B cell (primary cell): ENCODE measurements around the gene BCAS4. TPM values are rescaled to one million over a fixed set of nuclear protein-coding genes. Genes with fewer than 3 reads are reported as not detected.

Source experiments
- ATAC-seq: fragments of 200-7000 bp; cut with Tn5 transposase; one replicate; pipeline ENCODE4 v1.10.0; 2021; ENCODE audit warnings: low read depth, mild to moderate bottlenecking, moderate number of reproducible peaks, moderate library complexity
- CTCF ChIA-PET: fragments of 350-600 bp; sonication (Branson Sonifier 250); formaldehyde crosslinking; loops from one replicate; lab custom pipeline; 2021; ENCODE audit warnings: antibody characterized with exemption, inconsistent platforms; lab: Charles Lee
- POLR2A ChIA-PET: fragments of 350-600 bp; sonication (Branson Sonifier 250); formaldehyde crosslinking; loops from one replicate; lab custom pipeline; 2021; ENCODE audit warnings: antibody characterized with exemption; lab: Charles Lee
- DNase-seq: peaks from one replicate; pipeline ENCODE4 v3.0.0; 2013
- H2AFZ ChIP-seq: 2 replicates; pipeline ENCODE4 v1.6.1; 2012; ENCODE audit warnings: mild to moderate bottlenecking, low read depth, low read length; ENCODE audit not compliant: insufficient read depth, poor library complexity, severe bottlenecking
- H3K27ac ChIP-seq, 2 donors: 1 replicate in 1 of 2; 2 replicates in 1 of 2; pipeline ENCODE4 v1.5.1; 2012 to 2013; ENCODE audit warnings: low read length in 2 of 2, mild to moderate bottlenecking in 2 of 2, moderate library complexity in 1 of 2
- H3K27me3 ChIP-seq, 4 experiments: fragments of 200-600 bp in 1 of 4; sonication (generic) in 1 of 4; replicated peaks in 1 of 4; 1 replicate in 2 of 4; 2 replicates in 2 of 4; pipeline versions ENCODE4 v1.6.1 to v1.7.0; 2013 to 2016; ENCODE audit warnings: low read length in 3 of 4, mild to moderate bottlenecking in 2 of 4, mixed read lengths in 1 of 4, moderate library complexity in 1 of 4; ENCODE audit not compliant: insufficient read depth in 4 of 4, control insufficient read depth in 3 of 4; ENCODE audit errors: control extremely low read depth in 1 of 4
- H3K36me3 ChIP-seq, 2 experiments: replicated peaks in 1 of 2; 1 replicate in 1 of 2; 2 replicates in 1 of 2; pipeline versions ENCODE4 v1.6.1 to v1.7.1; 2013; ENCODE audit warnings: low read length in 1 of 2; ENCODE audit not compliant: insufficient read depth in 2 of 2, control insufficient read depth in 1 of 2; ENCODE audit errors: control extremely low read depth in 1 of 2, extremely low read depth in 1 of 2
- H3K4me1 ChIP-seq, 2 donors: fragments of 200-600 bp in 1 of 2; sonication (generic) in 1 of 2; 1 replicate in 1 of 2; 2 replicates in 1 of 2; pipeline versions ENCODE4 v1.5.1 to v1.6.1; 2013 to 2017; ENCODE audit warnings: low read length in 2 of 2; ENCODE audit not compliant: control insufficient read depth in 2 of 2, insufficient read depth in 2 of 2
- H3K4me2 ChIP-seq: replicated peaks from 2 replicates; pipeline ENCODE3; 2012; ENCODE audit warnings: mild to moderate bottlenecking, low read depth, low read length; ENCODE audit not compliant: poor library complexity, severe bottlenecking
- H3K4me3 ChIP-seq, 5 experiments: fragments of 200-600 bp in 1 of 5; sonication (generic) in 1 of 5; 1 replicate in 3 of 5; 2 replicates in 2 of 5; pipeline versions ENCODE4 v1.5.1 to v1.7.0; 2011 to 2016; ENCODE audit warnings: low read length in 4 of 5, mild to moderate bottlenecking in 4 of 5, low read depth in 2 of 5, control low read depth in 1 of 5, moderate library complexity in 1 of 5; ENCODE audit not compliant: insufficient read depth in 1 of 5; ENCODE audit errors: control extremely low read depth in 1 of 5, extremely low read depth in 1 of 5
- H3K79me2 ChIP-seq: fragments of 200-600 bp; sonication (generic); one replicate; pipeline ENCODE4 v1.6.0; 2016; ENCODE audit warnings: low read length; ENCODE audit not compliant: control insufficient read depth, insufficient read depth
- H3K9ac ChIP-seq: fragments of 200-600 bp; sonication (generic); 2 replicates; pipeline ENCODE4 v1.6.1; 2017; ENCODE audit warnings: mild to moderate bottlenecking, low read length, moderate library complexity
- H3K9me3 ChIP-seq, 3 donors: one replicate each; pipeline versions ENCODE4 v1.6.1 to v1.7.1; 2013; ENCODE audit warnings: low read length in 2 of 3; ENCODE audit not compliant: control insufficient read depth in 2 of 3, insufficient read depth in 1 of 3; ENCODE audit errors: control extremely low read depth in 1 of 3
- H4K20me1 ChIP-seq: 2 replicates; pipeline ENCODE4 v1.6.0; 2012; ENCODE audit warnings: mild to moderate bottlenecking, low read length; ENCODE audit not compliant: insufficient read depth, control insufficient read depth, poor library complexity, severe bottlenecking
- H3K27ac Mint-ChIP-seq: one replicate; pipeline ENCODE4 v1.8.0; 2021; ENCODE audit warnings: mixed read lengths
- H3K27me3 Mint-ChIP-seq: one replicate; pipeline ENCODE4 v1.8.0; 2021; ENCODE audit warnings: mixed read lengths
- H3K4me1 Mint-ChIP-seq: one replicate; pipeline ENCODE4 v1.8.0; 2021; ENCODE audit warnings: mixed read lengths
- H3K4me3 Mint-ChIP-seq: one replicate; pipeline ENCODE4 v1.8.0; 2021; ENCODE audit warnings: mixed read lengths
- H3K9me3 Mint-ChIP-seq: one replicate; pipeline ENCODE4 v1.8.0; 2022; ENCODE audit warnings: mixed read lengths; ENCODE audit not compliant: insufficient read depth
- CTCF ChIP-seq: fragments of 200-600 bp; IDR thresholded peaks from one replicate; pipeline ENCODE4 v1.8.0; 2022; ENCODE audit warnings: antibody characterized with exemption, mild to moderate bottlenecking
- EZH2 ChIP-seq: IDR thresholded peaks from 2 replicates; pipeline ENCODE4 v1.6.1; 2012; ENCODE audit warnings: borderline replicate concordance, low read depth, mild to moderate bottlenecking, moderate library complexity, low read length; ENCODE audit not compliant: insufficient read depth, poor library complexity, severe bottlenecking
- WGBS: methylation state at CpG from one replicate; pipeline ENCODE4 v1.1.5; 2013; ENCODE audit warnings: missing lambda C conversion rate; ENCODE audit not compliant: insufficient coverage; 5-methylcytosine and 5-hydroxymethylcytosine counted together
- intact Hi-C: fragments of 100-400 bp; cut with micrococcal nuclease; formaldehyde crosslinking; loops from one replicate; pipeline ENCODE4 v1.10.0; 2022
- polyA plus RNA-seq: library from polyadenylated mRNA; depleted of rRNA; stranded (reverse); fragments of >200 nt; gene quantifications from 2 replicates; pipeline ENCODE4 v1.2.3, GENCODE V29; 2012
- total RNA-seq, 2 donors: library from RNA; stranded (reverse); fragments of 120-200 nt in 1 of 2; gene quantifications; 1 replicate in 1 of 2; 2 replicates in 1 of 2; pipeline versions ENCODE4 v1.2.3 to v1.2.4, GENCODE V29; 2013 to 2022

BCAS4 gene
- total and polyA plus RNA-seq, 2 donors (not counting 1 experiment from before 2014, with no cell fraction given), result 44.8 to 88.2 TPM

- Histone ChIP-seq H3K4me1 (peaks cover 6 to 7% of the 10 kb centered on the region in 2 donors), H3K27me3 (no peaks in the 10 kb centered on the region), H4K20me1 (peaks cover 50% of the 10 kb centered on the region), H3K4me2 (no peak overlapping the region), H3K27ac (peak overlapping the region in 1 of 2 donors; percentile 40), H3K9ac (no peak overlapping the region), H3K36me3 (peaks cover 0 to 44% of the 10 kb centered on the region in 2 experiments), H2AFZ (no peak overlapping the region), H3K4me3 (no peak overlapping the region), H3K79me2 (peaks cover 82% of the 10 kb centered on the region), H3K9me3 (no peaks in the 10 kb centered on the region)
- peak overlapping the region; percentile 68 for H3K27ac Mint-ChIP-seq
- no peak for DNase-seq
- ChIA-PET CTCF (no interaction called here), POLR2A (no interaction called here)
- H3K27me3 Mint-ChIP-seq, result no peaks in the 10 kb centered on the region
- intact Hi-C loops, result no loop called here
- 57% methylated on average over 4 of the region's 6 CpGs for WGBS
- peaks cover 50% of the 10 kb centered on the region for H3K4me1 Mint-ChIP-seq
- TF ChIP-seq CTCF (no peak), EZH2 (no peak)
- ATAC-seq, result no peak
- H3K4me3 Mint-ChIP-seq, result no peak overlapping the region
- no peaks in the 10 kb centered on the region for H3K9me3 Mint-ChIP-seq
Observed at GRCh38 chr20:50904067-50904570, 109.3 kb downstream of the BCAS4 start.

- Histone ChIP-seq H3K4me2 (no peak overlapping the region), H4K20me1 (peaks cover 72% of the 10 kb centered on the region), H2AFZ (no peak overlapping the region), H3K9ac (no peak overlapping the region), H3K4me3 (no peak overlapping the region), H3K79me2 (peaks cover 100% of the 10 kb centered on the region), H3K27me3 (no peaks in the 10 kb centered on the region), H3K36me3 (peaks cover 5 to 18% of the 10 kb centered on the region in 2 experiments), H3K27ac (no peak overlapping the region), H3K9me3 (no peaks in the 10 kb centered on the region), H3K4me1 (peaks cover 4 to 24% of the 10 kb centered on the region in 2 donors)
- no CpG with 5 or more reads among the region's 3 CpGs for WGBS
- DNase-seq, result no peak
- ChIA-PET CTCF (no interaction called here), POLR2A (interaction anchor here (0.9 to 1.1 kb wide), 2 partner anchors 12 to 15 kb away, joined by 3 to 6 read pairs; no protein-coding TSS in a partner anchor)
- no peaks in the 10 kb centered on the region for H3K9me3 Mint-ChIP-seq
- intact Hi-C loops, result loop anchor here (2.0 kb wide), 1 partner anchor 15 kb away; no protein-coding TSS in a partner anchor
- H3K27me3 Mint-ChIP-seq, result no peaks in the 10 kb centered on the region
- TF ChIP-seq CTCF (no peak), EZH2 (no peak)
- no peak overlapping the region for H3K4me3 Mint-ChIP-seq
- ATAC-seq, result no peak
- H3K27ac Mint-ChIP-seq, result peak overlapping the region; percentile 1
- H3K4me1 Mint-ChIP-seq, result peaks cover 64% of the 10 kb centered on the region
Observed at GRCh38 chr20:50909413-50909812, 114.6 kb downstream of the BCAS4 start.
